GM18861 (cell line): ENCODE results near the gene SORBS2.
"Not testable (repeated sequence)": the region's sequence is repeated elsewhere in the genome, so short reads cannot be mapped to it uniquely, and the experiment has no call there.

Experiments
- ATAC-seq: cut with Tn5 transposase; IDR thresholded peaks from one replicate; pipeline ENCODE4 v1.9.1; 2021; ENCODE audit not compliant: unreplicated experiment

SORBS2 gene

GRCh38 chr4:185716141-185716551 is 95.8 kb downstream of the SORBS2 start:
- ATAC-seq, result no peak

- not testable (repeated sequence) for ATAC-seq
These were observed 97.5 kb downstream of the SORBS2 start for GRCh38 chr4:185714524-185714923.

- ATAC-seq, result no peak
These were observed 98.3 kb downstream of the SORBS2 start for GRCh38 chr4:185713731-185714130.

- ATAC-seq, result no peak
These were observed 98.7 kb downstream of the SORBS2 start for GRCh38 chr4:185713272-185713671.

- ATAC-seq, result no peak
These were observed 99.5 kb downstream of the SORBS2 start for GRCh38 chr4:185712350-185713024.

GRCh38 chr4:185711726-185712125 is 100.3 kb downstream of the SORBS2 start:
- no peak for ATAC-seq

- ATAC-seq, result no peak
These were observed 101.5 kb downstream of the SORBS2 start for GRCh38 chr4:185710487-185710995.

- no peak for ATAC-seq
These were observed 102.0 kb downstream of the SORBS2 start for GRCh38 chr4:185709802-185710486.

GRCh38 chr4:185708348-185708747 is 103.6 kb downstream of the SORBS2 start:
- no peak for ATAC-seq

GRCh38 chr4:185707622-185708021 is 104.4 kb downstream of the SORBS2 start:
- not testable (repeated sequence) for ATAC-seq

- no peak for ATAC-seq
These were observed 109.8 kb downstream of the SORBS2 start for GRCh38 chr4:185702147-185702663.

GRCh38 chr4:185700630-185701029 is 111.4 kb downstream of the SORBS2 start:
- no peak for ATAC-seq

- no peak for ATAC-seq
These were observed 111.9 kb downstream of the SORBS2 start for GRCh38 chr4:185700048-185700447.

GRCh38 chr4:185697488-185697887 is 114.5 kb downstream of the SORBS2 start:
- no peak for ATAC-seq

GRCh38 chr4:185695743-185696142 is 116.3 kb downstream of the SORBS2 start:
- ATAC-seq, result no peak

GRCh38 chr4:185693548-185694215 is 118.3 kb downstream of the SORBS2 start:
- no peak for ATAC-seq

GRCh38 chr4:185689407-185689806 is 122.6 kb downstream of the SORBS2 start:
- ATAC-seq, result no peak

GRCh38 chr4:185685804-185686203 is 126.2 kb downstream of the SORBS2 start:
- ATAC-seq, result no peak

- no peak for ATAC-seq
These were observed 128.1 kb downstream of the SORBS2 start for GRCh38 chr4:185683896-185684295.

GRCh38 chr4:185683222-185683621 is 128.8 kb downstream of the SORBS2 start:
- no peak for ATAC-seq

- no peak for ATAC-seq
These were observed 129.8 kb downstream of the SORBS2 start for GRCh38 chr4:185682236-185682635.

- ATAC-seq, result no peak
These were observed 130.4 kb downstream of the SORBS2 start for GRCh38 chr4:185681604-185682003.
